HG02884 (cell line): ENCODE measurements around the gene RAB36.

ENCODE experiments used
- ATAC-seq: cut with Tn5 transposase; IDR thresholded peaks from one replicate; pipeline ENCODE4 v1.9.1; 2021; ENCODE audit warnings: mild to moderate bottlenecking, moderate library complexity; ENCODE audit not compliant: unreplicated experiment

The RAB36 gene

GRCh38 chr22:23156286-23156685 lies 11.0 kb downstream of the RAB36 start:
- no peak for ATAC-seq

GRCh38 chr22:23157560-23158515 lies 12.6 kb downstream of the RAB36 start:
- no peak for ATAC-seq

GRCh38 chr22:23158516-23159290 lies 13.4 kb downstream of the RAB36 start:
- no peak for ATAC-seq

- no peak for ATAC-seq
Observed at GRCh38 chr22:23159291-23159630, 14.0 kb downstream of the RAB36 start.

GRCh38 chr22:23161029-23161428 lies 15.8 kb downstream of the RAB36 start:
- ATAC-seq = no peak

- ATAC-seq = no peak
Observed at GRCh38 chr22:23161574-23161973, 16.3 kb downstream of the RAB36 start.

GRCh38 chr22:23163665-23164064 lies 18.4 kb downstream of the RAB36 start:
- ATAC-seq = no peak

- ATAC-seq = no peak
Observed at GRCh38 chr22:23164091-23164490, 18.8 kb downstream of the RAB36 start.

GRCh38 chr22:23166042-23166831 lies 21.0 kb downstream of the RAB36 start:
- no peak for ATAC-seq

- ATAC-seq = no peak
Observed at GRCh38 chr22:23166841-23167616, 21.8 kb downstream of the RAB36 start.

- ATAC-seq = no peak
Observed at GRCh38 chr22:23168391-23169042, 23.2 kb downstream of the RAB36 start.

GRCh38 chr22:23169043-23169406 lies 23.7 kb downstream of the RAB36 start:
- ATAC-seq = no peak

- ATAC-seq = no peak
Observed at GRCh38 chr22:23175817-23176644, 30.8 kb downstream of the RAB36 start.

- ATAC-seq = no peak
Observed at GRCh38 chr22:23176645-23177027, 31.4 kb downstream of the RAB36 start.

- ATAC-seq = no peak
Observed at GRCh38 chr22:23177197-23177596, 31.9 kb downstream of the RAB36 start.

- ATAC-seq = no peak
Observed at GRCh38 chr22:23178512-23179254, 33.4 kb downstream of the RAB36 start.

GRCh38 chr22:23179381-23180299 lies 34.4 kb downstream of the RAB36 start:
- ATAC-seq = no peak
